GM18858 (cell line): ENCODE measurements around the gene TRAK1.
"Not testable (repeated sequence)": the region's sequence is repeated elsewhere in the genome, so short reads cannot be mapped to it uniquely, and the experiment has no call there.

Experiments used
- ATAC-seq: cut with Tn5 transposase; IDR thresholded peaks from one replicate; pipeline ENCODE4 v1.9.1; 2021; ENCODE audit not compliant: unreplicated experiment

The TRAK1 gene

GRCh38 chr3:42095540-42095939, 4.4 kb downstream of the TRAK1 start:
- ATAC-seq: no peak

- ATAC-seq: no peak
These were observed 5.8 kb downstream of the TRAK1 start for GRCh38 chr3:42096796-42097565.

DNA sequence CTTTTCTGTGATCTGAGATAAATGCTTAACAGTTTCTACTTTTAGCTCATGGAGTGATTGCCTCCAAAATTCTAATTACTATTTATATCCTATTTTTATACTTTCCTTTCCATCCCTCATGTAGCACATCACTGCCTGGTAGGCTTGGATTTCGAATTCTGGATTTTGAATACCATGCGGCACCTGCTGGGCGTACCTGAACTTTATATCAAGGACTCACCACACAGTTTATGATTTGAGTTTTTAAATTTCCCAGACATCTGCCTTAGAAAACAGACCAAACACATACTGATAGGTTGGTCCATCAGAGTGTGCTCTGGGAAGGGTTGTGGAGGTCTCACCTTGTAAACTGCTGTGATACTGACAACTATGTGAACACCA, 6.4 kb downstream of the TRAK1 start:
- ATAC-seq: no peak

- ATAC-seq: no peak
These were observed 7.0 kb downstream of the TRAK1 start for GRCh38 chr3:42098171-42098570.

GRCh38 chr3:42099020-42099765, 8.0 kb downstream of the TRAK1 start:
- ATAC-seq: no peak

- no peak for ATAC-seq
These were observed 9.9 kb downstream of the TRAK1 start for GRCh38 chr3:42101048-42101447.

DNA sequence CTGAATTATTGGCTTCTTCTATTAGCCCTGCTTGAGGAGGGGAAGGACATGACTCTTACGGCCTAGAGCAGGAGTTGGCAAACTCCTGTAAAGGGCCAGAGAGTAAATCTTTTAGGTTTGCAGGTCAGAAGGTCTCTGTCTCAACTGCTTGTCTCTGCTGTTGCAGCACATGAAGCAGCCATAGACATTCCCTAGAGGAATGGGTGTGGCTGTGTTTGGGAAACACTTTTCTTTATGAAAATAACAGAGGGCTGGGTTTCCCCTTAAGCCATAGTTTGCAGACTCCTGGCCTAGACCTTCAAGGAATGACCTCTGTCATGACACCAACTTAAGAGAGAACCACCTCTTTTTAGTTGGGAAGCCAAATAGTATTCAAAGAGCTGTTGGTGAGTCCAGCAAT, 10.3 kb downstream of the TRAK1 start:
- ATAC-seq: no peak

DNA sequence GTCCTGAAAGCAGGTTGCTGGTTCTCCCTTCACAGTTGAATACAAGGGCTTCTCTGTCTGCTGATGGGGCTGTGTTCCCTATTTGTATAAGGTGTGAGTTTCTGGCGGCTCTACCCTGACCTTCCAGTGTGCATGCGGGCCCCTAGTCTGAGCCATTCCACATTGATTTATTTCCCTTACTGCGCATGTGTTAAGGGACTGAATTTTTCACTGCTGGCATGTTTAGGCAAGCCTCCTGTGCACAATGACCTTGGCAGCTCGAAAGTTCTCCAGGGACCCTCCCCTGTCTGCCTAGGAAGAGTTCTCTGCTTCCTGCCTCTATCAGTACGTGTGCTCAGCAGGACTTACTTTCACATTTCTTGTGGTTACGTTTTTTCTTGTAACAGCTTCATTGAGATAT, 11.4 kb downstream of the TRAK1 start:
- ATAC-seq: no peak

GRCh38 chr3:42103921-42104665, 12.9 kb downstream of the TRAK1 start:
- ATAC-seq: not testable (repeated sequence)

- ATAC-seq: not testable (repeated sequence)
These were observed 14.8 kb downstream of the TRAK1 start for GRCh38 chr3:42105994-42106393.

DNA sequence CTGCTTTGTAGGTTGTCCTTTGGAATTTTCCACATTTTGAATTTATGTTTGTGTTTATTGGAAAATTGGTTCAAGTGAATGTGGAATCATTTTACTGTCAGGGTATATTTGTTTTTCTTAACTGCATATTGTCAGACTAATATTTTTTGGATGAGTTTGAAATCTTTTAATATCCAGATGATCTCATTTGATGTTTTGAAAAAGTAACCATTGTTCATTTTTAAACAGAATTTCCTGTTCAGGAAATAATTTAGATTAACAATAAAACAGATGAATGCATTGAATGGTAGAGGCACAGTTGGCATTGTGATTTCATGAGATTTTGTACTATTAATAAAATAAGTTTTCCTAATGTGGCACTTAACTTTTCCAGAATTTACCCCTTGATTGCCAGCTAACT, 15.5 kb downstream of the TRAK1 start:
- no peak for ATAC-seq

GRCh38 chr3:42110631-42111030, 19.5 kb downstream of the TRAK1 start:
- ATAC-seq: no peak

DNA sequence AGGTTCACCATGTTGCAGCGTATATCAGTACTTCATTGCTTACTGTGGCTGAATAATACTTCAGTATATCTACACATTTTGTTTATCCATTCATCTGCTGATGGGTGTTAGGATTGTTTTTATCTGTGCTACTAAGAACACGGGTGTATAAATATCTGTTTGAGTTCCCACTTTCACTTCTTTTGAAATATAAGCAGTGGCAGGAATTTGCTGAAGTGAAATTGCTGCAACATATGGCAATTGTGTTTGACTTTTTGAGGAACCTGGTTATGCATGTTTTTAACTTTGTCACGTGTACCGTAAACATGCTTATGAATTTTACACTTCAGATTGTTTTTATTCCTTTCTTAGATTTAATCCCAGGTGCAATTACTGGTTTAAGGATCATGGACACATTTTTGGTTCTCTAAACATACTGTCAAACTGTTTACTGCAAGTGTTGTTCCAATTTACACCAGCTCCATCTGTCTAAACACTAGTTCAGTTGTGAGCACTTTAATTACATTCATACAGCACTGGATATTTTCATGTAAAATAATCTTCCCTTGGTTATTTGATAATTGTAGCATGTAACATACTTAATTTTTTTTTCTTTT, 23.1 kb downstream of the TRAK1 start:
- no peak for ATAC-seq

GRCh38 chr3:42115215-42115614, 24.1 kb downstream of the TRAK1 start:
- ATAC-seq: no peak

- ATAC-seq: no peak
These were observed 24.8 kb downstream of the TRAK1 start for GRCh38 chr3:42115946-42116345.

DNA sequence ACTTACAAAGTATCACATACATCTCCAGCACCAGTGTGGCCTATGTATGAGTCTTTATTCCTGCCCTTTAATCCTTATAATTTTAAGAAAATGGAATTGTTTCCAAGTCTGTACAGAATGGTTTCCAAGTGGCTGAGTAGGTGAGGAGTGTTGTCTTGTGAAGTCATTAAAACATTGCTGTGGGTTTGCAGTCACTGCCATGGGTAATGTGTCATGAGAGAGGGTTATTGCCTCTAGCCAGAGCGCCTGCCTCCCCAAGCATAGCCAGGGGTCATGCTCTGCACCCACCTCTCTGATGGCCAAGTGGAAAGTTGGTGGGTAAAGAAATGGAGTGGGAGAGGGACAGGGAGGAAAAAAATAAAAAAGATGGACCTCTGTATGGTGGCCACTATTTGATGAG, 25.3 kb downstream of the TRAK1 start:
- ATAC-seq: no peak

GRCh38 chr3:42117175-42118008, 26.2 kb downstream of the TRAK1 start:
- no peak for ATAC-seq

- ATAC-seq: peak; percentile 53
These were observed 27.7 kb downstream of the TRAK1 start for GRCh38 chr3:42118762-42119361.

DNA sequence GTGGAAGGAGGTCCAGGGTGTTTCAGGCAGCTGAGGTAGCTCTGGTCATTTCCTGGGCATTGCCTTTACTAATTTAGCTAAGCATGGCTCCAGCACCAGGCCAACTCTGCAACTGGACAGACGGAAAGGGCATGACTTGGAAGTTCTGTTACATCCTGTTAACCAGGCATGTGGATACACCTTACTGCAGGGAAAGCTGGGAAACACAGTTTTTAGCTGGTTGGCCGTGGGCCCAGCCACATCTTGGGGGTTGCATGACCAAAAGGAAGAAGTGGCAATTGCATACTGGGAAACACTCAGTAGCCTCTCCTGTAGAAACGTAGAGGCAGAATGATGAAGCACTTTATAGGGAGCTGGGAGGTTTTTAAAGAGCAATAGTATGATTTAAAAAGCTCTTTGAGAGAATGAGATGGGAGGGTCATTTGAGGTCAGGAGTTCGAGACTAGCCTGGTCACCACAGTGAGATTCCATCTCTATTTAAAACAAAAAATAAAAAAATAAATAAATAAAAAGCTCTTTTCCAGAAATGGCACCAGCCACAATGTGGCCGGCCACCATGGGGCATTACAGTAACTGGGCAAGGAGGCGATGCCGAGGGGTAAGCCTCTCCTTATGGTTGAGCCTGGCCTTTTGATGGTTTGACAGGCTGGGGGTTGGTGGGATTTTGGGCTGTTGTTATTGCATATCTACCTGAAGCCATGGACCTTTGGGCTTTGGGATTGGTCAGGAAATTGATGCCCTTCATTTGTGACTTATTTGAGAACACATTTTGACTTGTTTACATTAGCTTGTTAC, 28.6 kb downstream of the TRAK1 start:
- no peak for ATAC-seq
